Immature natural killer cell (primary cell): ENCODE results near the gene C1QA. TPM values are rescaled to one million over a fixed set of nuclear protein-coding genes. Genes with fewer than 3 reads are reported as not detected.

Source experiments
- DNase-seq, 3 donors: peaks; one replicate each; pipeline ENCODE4 v3.0.0; 2022; ENCODE audit warnings: mixed read lengths in 1 of 3
- H3K27ac Mint-ChIP-seq, 6 donors: one replicate each; pipeline ENCODE4 v1.8.0; 2020; ENCODE audit warnings: mixed read lengths in 6 of 6, mild to moderate bottlenecking in 5 of 6, inconsistent platforms in 4 of 6, moderate library complexity in 3 of 6
- H3K27me3 Mint-ChIP-seq, 3 donors: one replicate each; pipeline ENCODE4 v1.8.0; 2020 to 2021; ENCODE audit warnings: low read depth in 3 of 3, mild to moderate bottlenecking in 3 of 3, mixed read lengths in 3 of 3, moderate library complexity in 3 of 3, inconsistent platforms in 1 of 3
- H3K36me3 Mint-ChIP-seq, 3 donors: one replicate each; pipeline ENCODE4 v1.8.0; 2020; ENCODE audit warnings: mixed read lengths in 3 of 3, inconsistent platforms in 2 of 3, mild to moderate bottlenecking in 2 of 3
- H3K4me1 Mint-ChIP-seq, 2 donors: one replicate each; pipeline ENCODE4 v1.8.0; 2020; ENCODE audit warnings: inconsistent platforms in 2 of 2, mild to moderate bottlenecking in 2 of 2, mixed read lengths in 2 of 2, moderate library complexity in 1 of 2
- H3K4me3 Mint-ChIP-seq, 5 donors: one replicate each; pipeline ENCODE4 v1.8.0; 2020; ENCODE audit warnings: mild to moderate bottlenecking in 5 of 5, mixed read lengths in 5 of 5, inconsistent platforms in 3 of 5, moderate library complexity in 3 of 5
- H3K9me3 Mint-ChIP-seq, 6 donors: one replicate each; pipeline ENCODE4 v1.8.0; 2020; ENCODE audit warnings: mild to moderate bottlenecking in 6 of 6, mixed read lengths in 6 of 6, inconsistent platforms in 4 of 6, moderate library complexity in 3 of 6
- polyA plus RNA-seq, 3 donors: library from polyadenylated mRNA; unstranded; fragments of 300-500 nt; fragmentation: Illumina TruSeq; gene quantifications; one replicate each; pipeline ENCODE4 v1.2.3, GENCODE V29; 2021

C1QA gene
- polyA plus RNA-seq, 3 donors from 2014 or later: not detected

DNA sequence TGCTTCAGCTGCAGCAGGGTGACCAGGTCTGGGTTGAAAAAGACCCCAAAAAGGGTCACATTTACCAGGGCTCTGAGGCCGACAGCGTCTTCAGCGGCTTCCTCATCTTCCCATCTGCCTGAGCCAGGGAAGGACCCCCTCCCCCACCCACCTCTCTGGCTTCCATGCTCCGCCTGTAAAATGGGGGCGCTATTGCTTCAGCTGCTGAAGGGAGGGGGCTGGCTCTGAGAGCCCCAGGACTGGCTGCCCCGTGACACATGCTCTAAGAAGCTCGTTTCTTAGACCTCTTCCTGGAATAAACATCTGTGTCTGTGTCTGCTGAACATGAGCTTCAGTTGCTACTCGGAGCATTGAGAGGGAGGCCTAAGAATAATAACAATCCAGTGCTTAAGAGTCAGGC lies 2.9 kb downstream of the C1QA start:
- Mint-ChIP-seq H3K27me3 (peaks cover 1 to 4% (median 3%) of the 10 kb centered on the region in 3 donors), H3K4me1 (no peaks in the 10 kb centered on the region), H3K27ac (no peak overlapping the region), H3K9me3 (no peaks in the 10 kb centered on the region), H3K4me3 (no peak overlapping the region), H3K36me3 (no peaks in the 10 kb centered on the region)
- DNase-seq: no peak

DNA sequence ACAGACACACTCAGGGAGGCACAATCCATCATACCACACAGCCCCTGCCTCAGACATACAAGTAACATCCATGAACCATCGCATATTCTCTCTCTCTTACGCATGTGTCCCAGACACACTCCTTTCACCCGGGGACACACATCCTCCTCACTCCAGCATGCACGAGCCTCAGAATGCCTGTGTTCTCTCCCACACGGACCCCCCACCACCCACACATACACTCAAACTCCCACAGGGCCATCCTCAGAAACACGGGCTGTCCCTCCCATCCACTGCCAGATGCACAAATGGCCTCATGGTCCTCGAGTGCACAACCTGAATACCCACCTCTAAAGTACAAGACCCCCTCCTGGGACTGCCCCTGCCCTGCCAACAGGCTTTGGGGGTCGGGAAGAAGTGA lies 4.8 kb downstream of the C1QA start:
- H3K27ac Mint-ChIP-seq: no peak overlapping the region
- H3K9me3 Mint-ChIP-seq: no peaks in the 10 kb centered on the region
- peaks cover 3 to 8% (median 3%) of the 10 kb centered on the region in 3 donors for H3K27me3 Mint-ChIP-seq
- no peak for DNase-seq
- no peaks in the 10 kb centered on the region for H3K4me1 Mint-ChIP-seq
- no peaks in the 10 kb centered on the region for H3K36me3 Mint-ChIP-seq
- no peak overlapping the region for H3K4me3 Mint-ChIP-seq

DNA sequence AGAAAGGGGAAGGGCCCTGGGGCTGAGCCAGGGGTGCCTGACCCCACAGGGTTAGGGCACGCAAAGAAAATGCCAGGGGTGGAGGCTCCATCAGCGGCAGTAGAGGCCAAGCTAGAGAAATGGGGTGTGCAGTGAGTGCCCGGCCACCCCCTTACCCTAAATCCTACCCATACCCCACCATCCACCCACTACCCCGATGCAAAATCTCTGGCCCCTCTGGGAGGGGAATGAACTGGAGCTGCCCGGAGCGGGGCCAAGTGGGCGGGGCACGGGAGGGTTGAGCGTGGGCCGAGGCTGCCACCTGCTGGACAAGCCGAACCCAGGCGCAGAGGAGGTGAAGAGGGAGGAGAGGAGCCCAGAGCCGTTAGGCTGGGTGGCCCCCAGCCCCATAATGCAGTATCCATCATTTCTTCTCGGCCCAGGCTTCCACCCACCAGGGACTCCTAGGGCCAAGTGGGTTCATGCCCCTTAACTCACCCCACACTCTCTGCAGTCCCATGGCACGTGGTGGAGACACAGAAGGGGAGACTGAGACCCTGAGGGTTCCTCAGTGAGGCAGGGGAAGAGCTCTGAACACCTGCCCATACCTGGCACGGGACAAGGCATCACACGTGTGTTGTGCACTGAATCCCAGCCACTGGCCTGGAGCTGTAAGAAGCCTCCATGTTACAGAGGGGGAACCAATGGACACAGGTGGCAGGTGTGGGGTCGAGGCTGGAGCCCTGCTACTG lies 5.6 kb downstream of the C1QA start:
- peaks cover 2 to 8% (median 3%) of the 10 kb centered on the region in 3 donors for H3K27me3 Mint-ChIP-seq
- no peaks in the 10 kb centered on the region for H3K4me1 Mint-ChIP-seq
- H3K4me3 Mint-ChIP-seq: no peak overlapping the region
- peak; percentile 24 to 57 (median 49) for DNase-seq
- no peaks in the 10 kb centered on the region for H3K36me3 Mint-ChIP-seq
- H3K9me3 Mint-ChIP-seq: no peaks in the 10 kb centered on the region
- H3K27ac Mint-ChIP-seq: no peak overlapping the region

DNA sequence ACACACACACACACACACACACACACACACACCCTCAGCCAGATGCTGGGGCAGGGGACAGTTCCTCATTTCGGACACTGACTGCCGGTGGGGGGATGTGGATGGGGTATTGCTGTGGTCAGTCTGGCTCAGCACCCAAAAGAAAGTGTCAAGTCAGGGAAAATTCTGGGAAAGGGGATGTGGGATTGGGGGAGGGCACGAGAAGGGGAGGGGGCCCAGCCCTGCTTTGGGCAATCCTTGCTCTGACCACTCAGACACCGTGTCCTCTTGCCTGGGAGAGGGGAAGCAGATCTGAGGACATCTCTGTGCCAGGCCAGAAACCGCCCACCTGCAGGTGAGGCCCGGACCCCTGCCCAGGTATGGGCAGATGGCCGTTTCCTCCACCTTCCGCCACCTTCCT lies 7.0 kb downstream of the C1QA start, which contains the start of gene C1QC:
Gene C1QC, plus strand, starts transcription at position 253 of the 400 bp plus-strand sequence. CDS start 391 bp downstream, outside the sequence.
- Mint-ChIP-seq H3K27me3 (peaks cover 2 to 13% (median 5%) of the 10 kb centered on the region in 3 donors), H3K36me3 (no peaks in the 10 kb centered on the region), H3K4me3 (no peak within 1 kb of the TSS), H3K9me3 (no peaks in the 10 kb centered on the region), H3K27ac (no peak within 1 kb of the TSS), H3K4me1 (no peaks in the 10 kb centered on the region)
- no peak for DNase-seq

DNA sequence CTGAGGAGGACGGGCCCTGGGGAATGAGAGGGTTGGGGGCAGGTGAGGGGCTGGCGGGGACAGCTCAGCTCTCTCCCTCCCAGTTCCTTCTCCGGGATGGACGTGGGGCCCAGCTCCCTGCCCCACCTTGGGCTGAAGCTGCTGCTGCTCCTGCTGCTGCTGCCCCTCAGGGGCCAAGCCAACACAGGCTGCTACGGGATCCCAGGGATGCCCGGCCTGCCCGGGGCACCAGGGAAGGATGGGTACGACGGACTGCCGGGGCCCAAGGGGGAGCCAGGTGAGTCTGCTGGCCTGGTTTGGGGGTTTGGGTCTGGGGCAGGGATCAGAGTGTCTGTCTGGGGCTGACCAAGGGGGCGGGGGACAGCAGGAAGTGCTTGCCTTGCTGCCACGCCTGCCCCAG lies 7.5 kb downstream of the C1QA start:
- no peak for DNase-seq
- Mint-ChIP-seq H3K9me3 (no peaks in the 10 kb centered on the region), H3K27ac (no peak overlapping the region), H3K27me3 (peaks cover 2 to 13% (median 5%) of the 10 kb centered on the region in 3 donors), H3K4me3 (no peak overlapping the region), H3K36me3 (no peaks in the 10 kb centered on the region), H3K4me1 (no peaks in the 10 kb centered on the region)

DNA sequence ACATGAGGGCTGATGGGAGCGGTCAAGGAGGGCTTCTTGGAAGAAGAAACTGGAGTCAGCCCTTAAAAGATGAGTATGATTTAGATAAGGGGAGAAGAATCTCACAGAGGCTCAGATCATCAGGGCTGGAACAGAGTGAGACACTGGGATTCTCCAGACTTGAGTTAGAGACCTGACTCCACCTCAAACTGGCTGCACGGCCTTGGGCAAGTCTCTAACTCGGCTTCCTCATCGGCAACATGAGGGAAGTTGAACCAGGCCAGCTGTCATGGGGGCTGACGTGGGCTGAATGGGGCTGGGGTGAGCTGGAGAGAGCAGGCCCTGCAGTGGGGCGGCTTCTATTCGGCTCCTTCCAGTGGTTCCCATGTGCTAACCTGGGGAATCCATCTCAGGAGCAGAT lies 9.5 kb downstream of the C1QA start:
- H3K4me3 Mint-ChIP-seq: no peak overlapping the region
- DNase-seq: no peak
- peaks cover 2 to 13% (median 5%) of the 10 kb centered on the region in 3 donors for H3K27me3 Mint-ChIP-seq
- no peaks in the 10 kb centered on the region for H3K4me1 Mint-ChIP-seq
- no peaks in the 10 kb centered on the region for H3K36me3 Mint-ChIP-seq
- H3K27ac Mint-ChIP-seq: no peak overlapping the region
- no peaks in the 10 kb centered on the region for H3K9me3 Mint-ChIP-seq

DNA sequence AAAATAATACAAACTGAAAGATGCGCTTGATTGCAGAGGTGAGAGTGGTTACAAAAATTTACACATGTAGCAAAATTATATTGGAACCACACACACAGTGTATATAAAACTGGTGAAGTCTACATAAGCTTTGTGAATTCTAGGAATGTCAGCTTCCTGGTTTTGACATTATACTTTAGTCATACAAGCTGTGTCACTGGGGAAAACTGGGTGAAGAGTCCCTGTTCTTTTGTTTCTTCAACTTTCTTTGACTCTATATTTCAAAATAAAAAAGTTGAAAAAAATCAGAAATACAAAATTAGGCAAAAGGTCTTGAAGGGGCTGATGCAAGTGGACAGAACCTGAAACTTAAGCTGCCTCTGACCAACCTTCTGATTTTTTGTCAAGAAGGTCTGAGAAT lies 10.0 kb downstream of the C1QA start:
- no peak for DNase-seq
- no peak overlapping the region for H3K4me3 Mint-ChIP-seq
- H3K27ac Mint-ChIP-seq: no peak overlapping the region
- H3K36me3 Mint-ChIP-seq: no peaks in the 10 kb centered on the region
- H3K27me3 Mint-ChIP-seq: peaks cover 2 to 13% (median 5%) of the 10 kb centered on the region in 3 donors
- no peaks in the 10 kb centered on the region for H3K4me1 Mint-ChIP-seq
- H3K9me3 Mint-ChIP-seq: no peaks in the 10 kb centered on the region

DNA sequence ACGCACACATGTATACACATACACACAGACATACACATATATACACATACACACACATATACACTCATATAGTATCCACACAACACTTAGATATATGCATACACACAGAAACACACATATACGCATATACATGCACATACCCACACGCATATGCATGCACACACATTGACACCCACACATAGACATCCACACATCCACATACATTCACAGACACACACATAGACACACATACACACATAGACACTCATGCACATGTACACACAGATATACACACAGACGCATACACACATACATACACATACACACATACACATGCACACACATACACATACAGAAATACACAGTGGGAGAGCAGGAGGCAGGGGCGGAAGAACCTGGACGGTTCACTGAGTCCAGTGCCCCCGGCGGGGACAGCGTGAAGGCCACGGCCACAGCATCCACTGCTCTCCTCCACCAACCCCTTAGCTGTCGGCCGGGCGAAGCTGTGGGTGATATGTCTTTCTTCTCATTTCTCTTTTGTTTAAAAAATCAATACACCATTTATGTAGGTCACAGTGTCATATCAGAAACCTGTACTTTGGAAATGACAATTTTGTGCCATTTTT lies 13.8 kb downstream of the C1QA start:
- DNase-seq: no peak
- no peak overlapping the region for H3K4me3 Mint-ChIP-seq
- H3K4me1 Mint-ChIP-seq: no peaks in the 10 kb centered on the region
- H3K27ac Mint-ChIP-seq: no peak overlapping the region
- no peaks in the 10 kb centered on the region for H3K36me3 Mint-ChIP-seq
- no peaks in the 10 kb centered on the region for H3K9me3 Mint-ChIP-seq
- H3K27me3 Mint-ChIP-seq: peaks cover 2 to 13% (median 7%) of the 10 kb centered on the region in 3 donors

DNA sequence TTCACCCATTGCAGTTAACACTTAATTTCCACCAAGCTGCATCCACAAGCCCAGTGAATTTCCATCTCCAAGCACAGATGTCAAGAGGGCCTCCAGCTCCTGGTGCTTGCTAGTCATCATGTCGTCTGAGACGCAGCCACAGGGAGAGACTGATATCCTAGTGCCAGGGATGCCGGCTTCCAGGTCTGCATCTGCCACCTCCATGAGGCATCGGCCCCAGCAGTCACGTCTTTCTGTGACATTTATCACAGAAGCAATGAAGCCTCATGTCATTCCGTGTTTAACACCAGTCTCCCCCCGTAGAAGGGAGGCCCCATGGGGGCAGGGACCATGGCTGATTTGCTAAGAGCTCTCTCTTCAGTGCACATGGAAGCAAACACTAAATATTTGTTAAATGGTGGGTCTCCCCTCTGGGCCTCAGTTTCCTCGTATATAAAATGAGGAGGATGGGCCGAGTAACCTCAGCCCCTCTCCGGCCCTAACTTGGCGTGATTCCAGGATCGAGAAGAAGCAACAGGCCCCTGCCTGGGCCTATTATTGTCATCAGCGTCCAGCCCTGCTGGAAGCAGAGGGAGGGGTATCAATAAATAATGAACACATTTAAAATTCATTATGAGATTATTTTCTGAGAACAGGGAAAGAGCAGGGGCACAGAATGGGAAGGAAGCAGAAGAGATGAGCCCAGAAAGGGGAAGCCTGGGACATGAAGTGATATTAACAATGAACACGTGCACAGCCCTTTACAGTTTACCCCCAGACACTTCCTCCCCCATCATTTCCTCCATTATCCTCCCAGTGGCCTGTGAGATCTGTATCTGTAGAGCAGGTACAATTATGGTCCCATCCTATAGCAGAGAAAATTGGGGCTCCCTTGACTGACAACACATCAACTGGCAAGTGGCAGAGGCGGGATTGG lies 15.8 kb downstream of the C1QA start:
- H3K36me3 Mint-ChIP-seq: no peaks in the 10 kb centered on the region
- no peak for DNase-seq
- peaks cover under 1 to 5% (median 5%) of the 10 kb centered on the region in 3 donors for H3K27me3 Mint-ChIP-seq
- H3K27ac Mint-ChIP-seq: no peak overlapping the region
- H3K4me1 Mint-ChIP-seq: no peaks in the 10 kb centered on the region
- no peaks in the 10 kb centered on the region for H3K9me3 Mint-ChIP-seq
- no peak overlapping the region for H3K4me3 Mint-ChIP-seq

DNA sequence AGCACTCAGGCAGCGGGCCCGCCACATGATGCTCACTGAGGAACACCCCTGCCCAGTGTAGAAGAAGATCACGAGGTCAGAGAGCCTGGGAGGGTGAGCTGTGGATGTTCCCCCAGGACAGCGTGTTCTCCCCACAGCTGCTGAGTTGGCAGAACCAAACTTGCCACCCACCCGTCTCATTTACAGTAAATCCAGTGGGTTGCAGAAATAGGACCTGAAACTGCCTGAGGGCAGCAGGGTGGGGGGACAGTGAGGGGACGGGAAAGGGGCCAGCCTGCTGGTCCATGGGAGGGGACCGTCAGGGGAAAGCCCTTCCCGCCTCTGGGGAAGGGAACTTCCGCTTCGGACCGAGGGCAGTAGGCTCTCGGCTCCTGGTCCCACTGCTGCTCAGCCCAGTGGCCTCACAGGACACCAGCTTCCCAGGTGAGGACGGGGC lies 16.5 kb downstream of the C1QA start, which contains the start of gene C1QB:
Gene C1QB, plus strand, starts transcription at position 356 of the 436 bp plus-strand sequence. CDS start 6,227 bp downstream, outside the sequence.
- H3K4me1 Mint-ChIP-seq: no peaks in the 10 kb centered on the region
- H3K9me3 Mint-ChIP-seq: no peaks in the 10 kb centered on the region
- DNase-seq: no peak
- no peak within 1 kb of the TSS for H3K27ac Mint-ChIP-seq
- H3K27me3 Mint-ChIP-seq: peaks cover 0 to 5% (median 2%) of the 10 kb centered on the region in 3 donors
- H3K36me3 Mint-ChIP-seq: no peaks in the 10 kb centered on the region
- H3K4me3 Mint-ChIP-seq: no peak within 1 kb of the TSS

DNA sequence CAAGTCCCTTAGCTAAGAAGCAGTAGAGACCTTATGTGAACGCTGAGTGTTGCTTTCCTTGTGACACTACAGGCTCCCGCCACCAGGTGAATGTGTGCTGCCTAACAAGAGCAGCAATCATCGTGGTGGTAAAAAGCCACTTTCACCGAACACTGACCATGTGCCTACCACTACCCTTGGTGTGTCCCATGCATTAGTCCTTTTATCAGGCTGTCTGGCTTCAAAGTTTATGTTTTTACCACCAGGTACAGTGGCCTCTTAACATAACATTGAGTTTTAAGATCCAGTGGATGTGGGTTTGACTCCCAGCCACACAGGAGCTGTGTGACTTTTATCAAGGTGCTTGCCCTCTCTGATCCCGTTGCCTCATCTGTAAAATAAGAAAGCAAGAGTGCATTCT lies 18.3 kb downstream of the C1QA start:
- H3K9me3 Mint-ChIP-seq: no peaks in the 10 kb centered on the region
- peaks cover 0 to 5% (median 5%) of the 10 kb centered on the region in 3 donors for H3K27me3 Mint-ChIP-seq
- DNase-seq: no peak
- H3K4me1 Mint-ChIP-seq: no peaks in the 10 kb centered on the region
- H3K27ac Mint-ChIP-seq: no peak overlapping the region
- no peaks in the 10 kb centered on the region for H3K36me3 Mint-ChIP-seq
- no peak overlapping the region for H3K4me3 Mint-ChIP-seq

DNA sequence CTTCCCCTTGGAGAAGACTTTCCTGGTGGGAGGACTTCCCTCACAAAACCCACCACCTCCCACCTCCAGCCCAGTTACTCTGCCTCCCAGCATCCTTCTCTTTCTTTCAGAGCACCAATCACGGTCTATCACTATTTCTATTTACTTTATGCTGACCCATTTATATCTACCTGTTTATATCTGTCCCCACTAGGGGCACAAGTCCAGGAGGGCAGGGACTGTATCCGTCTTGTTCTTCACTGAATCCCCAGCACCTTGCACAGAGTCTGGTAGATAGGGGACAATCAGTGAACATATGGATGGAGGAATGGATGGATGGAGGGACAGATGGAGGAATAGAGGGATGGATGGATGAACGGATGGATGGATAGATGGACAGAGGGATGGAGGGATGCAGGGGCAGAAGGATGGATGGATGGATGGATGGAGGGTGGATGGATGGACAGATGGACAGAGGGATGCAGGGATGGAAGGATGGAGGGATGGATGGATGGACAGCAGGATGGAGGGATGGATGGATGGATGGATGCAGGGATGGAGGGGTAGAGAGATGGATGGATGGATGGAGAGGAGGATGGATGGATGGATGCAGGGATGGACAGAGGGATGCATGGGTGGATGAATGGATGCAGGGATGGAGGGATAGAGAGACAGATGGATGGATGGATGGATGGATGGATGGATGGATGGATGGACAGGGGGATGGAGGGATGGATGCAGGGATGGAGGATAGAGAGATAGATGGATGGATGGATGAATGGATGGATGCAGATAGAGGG lies 22.1 kb downstream of the C1QA start:
- no peak overlapping the region for H3K27ac Mint-ChIP-seq

DNA sequence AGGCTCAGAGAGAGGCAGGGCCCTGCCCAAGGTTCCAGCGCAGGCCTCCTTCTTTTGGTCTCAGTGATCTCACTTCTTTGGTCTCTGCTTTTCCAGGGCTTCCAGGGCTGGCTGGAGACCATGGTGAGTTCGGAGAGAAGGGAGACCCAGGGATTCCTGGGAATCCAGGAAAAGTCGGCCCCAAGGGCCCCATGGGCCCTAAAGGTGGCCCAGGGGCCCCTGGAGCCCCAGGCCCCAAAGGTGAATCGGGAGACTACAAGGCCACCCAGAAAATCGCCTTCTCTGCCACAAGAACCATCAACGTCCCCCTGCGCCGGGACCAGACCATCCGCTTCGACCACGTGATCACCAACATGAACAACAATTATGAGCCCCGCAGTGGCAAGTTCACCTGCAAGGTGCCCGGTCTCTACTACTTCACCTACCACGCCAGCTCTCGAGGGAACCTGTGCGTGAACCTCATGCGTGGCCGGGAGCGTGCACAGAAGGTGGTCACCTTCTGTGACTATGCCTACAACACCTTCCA lies 24.4 kb downstream of the C1QA start:
- DNase-seq: no peak
- Mint-ChIP-seq H3K36me3 (no peaks in the 10 kb centered on the region), H3K9me3 (no peaks in the 10 kb centered on the region), H3K27me3 (peaks cover 0 to 5% (median 0%) of the 10 kb centered on the region in 3 donors), H3K27ac (no peak overlapping the region), H3K4me1 (no peaks in the 10 kb centered on the region), H3K4me3 (no peak overlapping the region)

More for the DNA sequence above, 22.1 kb downstream of the C1QA start:
- Mint-ChIP-seq H3K27me3 (peaks cover 0 to 5% (median 5%) of the 10 kb centered on the region in 3 donors), H3K9me3 (no peaks in the 10 kb centered on the region), H3K4me3 (no peak overlapping the region), H3K4me1 (no peaks in the 10 kb centered on the region), H3K36me3 (no peaks in the 10 kb centered on the region)
- no peak for DNase-seq
